K562 (cell line): Measurements from ENCODE around the gene TRIM34. TPM values are rescaled to one million over a fixed set of nuclear protein-coding genes. Genes with fewer than 3 reads are reported as not detected.
A peak's percentile ranks its signal among the peaks of the same experiment; 100 is the strongest.

Experiments used
- ATAC-seq: fragments of 200-7000 bp; cut with Tn5 transposase; 3 replicates; pipeline ENCODE4 v1.9.1; 2020; ENCODE audit warnings: moderate library complexity
- BruUV-seq: library from RNA; stranded (reverse); fragments of 400-500 nt; replicated peaks from 2 replicates; lab custom pipeline; 2021; lab: Mats Ljungman, UMichigan
- CTCF ChIA-PET: fragments of 300-600 bp; formaldehyde crosslinking; extraction: SDS; loops from one replicate; lab custom pipeline; 2021; ENCODE audit warnings: low intra/inter-chr PET ratio; lab: Yijun Ruan, JAX
- POLR2A ChIA-PET: fragments of 300-600, 350-650 bp; sonication (Branson Sonifier 250); formaldehyde crosslinking; extraction: SDS; loops from one replicate; lab custom pipeline; 2021; ENCODE audit warnings: antibody characterized with exemption, inconsistent platforms; lab: Yijun Ruan, JAX
- DNase-seq, 4 experiments: peaks; one replicate each; pipeline versions ENCODE4 v3.0.0 to v3.0.0-alpha.2; 2011 to 2018; ENCODE audit warnings: low spot score in 3 of 4, mixed read lengths in 3 of 4; ENCODE audit errors: extremely low read depth in 1 of 4
- FAIRE-seq: peaks from 2 replicates; lab custom pipeline; 2011; peaks lifted over from hg19 to GRCh38; lab: Jason Lieb, UNC
- H2AFZ ChIP-seq: 2 replicates; pipeline ENCODE4 v1.6.0; 2011; ENCODE audit warnings: low read depth, low read length, control low read depth, inconsistent platforms
- H3K27ac ChIP-seq: fragments of 200-600 bp; 3 replicates; pipeline ENCODE4 v1.8.0; 2011; ENCODE audit warnings: low read depth, mild to moderate bottlenecking, control low read depth, inconsistent platforms, low read length, moderate library complexity, mixed read lengths; ENCODE audit errors: extremely low read depth
- H3K27me3 ChIP-seq, 2 experiments: fragments of 300-600 bp in 1 of 2; 2 replicates in 1 of 2; 3 replicates in 1 of 2; pipeline versions ENCODE4 v1.6.0 to v1.8.0; 2011; ENCODE audit warnings: inconsistent platforms in 2 of 2, low read length in 2 of 2, mild to moderate bottlenecking in 1 of 2, mixed read lengths in 1 of 2, moderate library complexity in 1 of 2; ENCODE audit not compliant: control insufficient read depth in 2 of 2, insufficient read depth in 2 of 2
- H3K36me3 ChIP-seq: fragments of 300-600 bp; 3 replicates; pipeline ENCODE4 v1.8.0; 2011; ENCODE audit warnings: mild to moderate bottlenecking, low read length, inconsistent platforms; ENCODE audit not compliant: control insufficient read depth, insufficient read depth
- H3K4me1 ChIP-seq, 2 experiments: fragments of 200-600 bp in 1 of 2; replicated peaks in 1 of 2; 2 replicates in 1 of 2; 3 replicates in 1 of 2; pipeline versions ENCODE4 v1.5.1 to v1.8.0; 2011; ENCODE audit warnings: inconsistent platforms in 2 of 2, low read length in 2 of 2, mild to moderate bottlenecking in 1 of 2, mixed read lengths in 1 of 2, moderate library complexity in 1 of 2; ENCODE audit not compliant: control insufficient read depth in 2 of 2, insufficient read depth in 2 of 2
- H3K4me2 ChIP-seq: 2 replicates; pipeline ENCODE4 v1.6.1; 2011; ENCODE audit warnings: low read length, control low read depth, inconsistent platforms, mixed read lengths; ENCODE audit not compliant: insufficient read depth
- H3K4me3 ChIP-seq: fragments of 200-600 bp; sonication (generic), shearing (Covaris generic); 2 replicates; pipeline ENCODE4 v1.5.1; 2016; ENCODE audit warnings: control low read depth, inconsistent platforms
- H3K79me2 ChIP-seq: fragments of 200-600 bp; 3 replicates; pipeline ENCODE4 v1.8.0; 2011; ENCODE audit warnings: low read length, inconsistent platforms; ENCODE audit not compliant: control insufficient read depth, insufficient read depth
- H3K9ac ChIP-seq, 2 experiments: 2 replicates each; pipeline versions ENCODE4 v1.6.0 to v1.6.1; 2011; ENCODE audit warnings: low read depth in 2 of 2, low read length in 2 of 2, control low read depth in 1 of 2, inconsistent platforms in 1 of 2, mild to moderate bottlenecking in 1 of 2, mixed read lengths in 1 of 2; ENCODE audit not compliant: insufficient read depth in 1 of 2
- H3K9me1 ChIP-seq: one replicate; pipeline ENCODE4 v1.6.0; 2011; ENCODE audit warnings: inconsistent platforms, mild to moderate bottlenecking, low read length, moderate library complexity; ENCODE audit not compliant: control insufficient read depth, insufficient read depth
- H3K9me3 ChIP-seq: replicated peaks from 2 replicates; pipeline ENCODE4 v1.5.1; 2011; ENCODE audit warnings: low read depth, low read length, inconsistent platforms; ENCODE audit not compliant: control insufficient read depth, insufficient read depth
- H4K20me1 ChIP-seq: replicated peaks from 2 replicates; pipeline ENCODE4 v1.6.1; 2011; ENCODE audit warnings: low read length, inconsistent platforms, mixed read lengths; ENCODE audit not compliant: control insufficient read depth, insufficient read depth
- CUX1 ChIP-seq: fragments of 200-800 bp; sonication (Bioruptor generic); IDR thresholded peaks from 2 replicates; pipeline ENCODE4 v1.6.1; 2016; ENCODE audit warnings: missing genetic modification characterization, missing compliant biosample characterization
- GATAD2B ChIP-seq: fragments of 450-650 bp; IDR thresholded peaks from 2 replicates; pipeline ENCODE4 v1.6.1; 2017; ENCODE audit warnings: mild to moderate bottlenecking, borderline replicate concordance
- IFI16 ChIP-seq: fragments of 250-450 bp; sonication (Bioruptor Pico); IDR thresholded peaks from 2 replicates; pipeline ENCODE4 v2.1.2; 2022; ENCODE audit warnings: mild to moderate bottlenecking, inconsistent platforms
- KLF13 ChIP-seq: fragments of 450-650 bp; IDR thresholded peaks from 2 replicates; pipeline ENCODE4 v1.6.1; 2016; ENCODE audit warnings: missing genetic modification characterization, low read depth, mild to moderate bottlenecking, missing compliant biosample characterization, moderate library complexity, borderline replicate concordance
- LEF1 ChIP-seq: fragments of 450-650 bp; IDR thresholded peaks from 2 replicates; pipeline ENCODE4 v1.6.1; 2016; ENCODE audit warnings: mild to moderate bottlenecking
- RB1 ChIP-seq: fragments of 450-650 bp; IDR thresholded peaks from 2 replicates; pipeline ENCODE4 v1.6.1; 2017; ENCODE audit warnings: low read depth, mild to moderate bottlenecking
- SUPT5H ChIP-seq: fragments of 450-650 bp; IDR thresholded peaks from 2 replicates; pipeline ENCODE4 v1.6.1; 2016
- THAP12 ChIP-seq: fragments of 250-450 bp; sonication (Bioruptor Pico); IDR thresholded peaks from 2 replicates; pipeline ENCODE4 v1.9.0; 2021; ENCODE audit warnings: mild to moderate bottlenecking, inconsistent platforms
- ZFX ChIP-seq: sonication (generic); formaldehyde crosslinking; IDR thresholded peaks from 2 replicates; pipeline ENCODE4 v1.8.0; 2022; ENCODE audit warnings: mild to moderate bottlenecking, missing genetic modification reagents, moderate library complexity
- ZNF12 ChIP-seq: sonication (generic); formaldehyde crosslinking; IDR thresholded peaks from 2 replicates; pipeline ENCODE4 v1.4.0; 2020; ENCODE audit warnings: mild to moderate bottlenecking, missing genetic modification reagents
- ZNF696 ChIP-seq: fragments of 250-450 bp; sonication (Bioruptor Pico); conservative IDR thresholded peaks from 2 replicates; pipeline ENCODE4 v1.4.0; 2020; ENCODE audit warnings: mild to moderate bottlenecking, moderate library complexity
- WGBS: fragments of 100-300 bp; shearing (Covaris generic); methylation state at CpG from one replicate; pipeline ENCODE4 v1.1.6; 2016; ENCODE audit warnings: low coverage, mixed read lengths; ENCODE audit not compliant: insufficient coverage; ENCODE audit errors: missing lambda C conversion rate; 5-methylcytosine and 5-hydroxymethylcytosine counted together
- in situ Hi-C: fragments of 300-500 bp; cut with MboI; formaldehyde crosslinking; loops from 4 replicates; pipeline ENCODE4 v1.15.0; 2018; ENCODE audit warnings: inconsistent platforms, mixed read lengths
- intact Hi-C: fragments of 100-400 bp; cut with micrococcal nuclease; formaldehyde crosslinking; loops from 2 replicates; pipeline ENCODE4 v1.14.2; 2022
- polyA plus RNA-seq, 8 experiments: library from polyadenylated mRNA; depleted of rRNA in 4 of 8; stranded (reverse) in 5 of 8; unstranded in 3 of 8; fragments of >200 nt; fragmentation: Nextera tagmentation in 2 of 8; fragmentation: Illumina TruSeq in 1 of 8; extraction: Ambion mirVana in 2 of 8; extraction: Trizol in 1 of 8; gene quantifications; 2 replicates each; pipeline versions ENCODE4 v1.2.1 to v1.2.3, GENCODE V29; 2011 to 2014; ENCODE audit warnings: inconsistent platforms in 1 of 8, missing spikeins in 1 of 8
- total RNA-seq, 7 experiments: library from RNA; depleted of rRNA in 6 of 7; stranded (reverse); fragments of >200 nt in 6 of 7; fragmentation: Illumina TruSeq in 2 of 7; extraction: Trizol in 2 of 7; gene quantifications; 2 replicates each; pipeline versions ENCODE4 v1.2.1 to v1.2.3, GENCODE V29; 2011 to 2021; ENCODE audit warnings: low replicate concordance in 1 of 7

Gene TRIM34
- total and polyA plus RNA-seq, 9 of the 15 experiments (the other 6 are each of a cell fraction or from before 2014, with no cell fraction given) = 0.31 to 2.9 (median 1.3) TPM

GRCh38 chr11:5684646-5685362, 60.0 kb downstream of the TRIM34 start, which contains the start of gene TRIM5:
TSS of gene TRIM5 (minus strand) at chr11:5685074. CDS start at chr11:5680177, 4,897 bp downstream.
- H3K79me2 ChIP-seq = peaks cover 4% of the 10 kb centered on the region; the same call in 2 of the 3 replicates
- BruUV-seq = TSS peak; percentile 87
- H4K20me1 ChIP-seq = no peaks in the 10 kb centered on the region
- H3K9me3 ChIP-seq = no peaks in the 10 kb centered on the region
- no peaks in the 10 kb centered on the region for H3K9me1 ChIP-seq
- peak within 1 kb of the TSS; percentile 73 to 75; a peak in 3 of 4 replicates for H3K9ac ChIP-seq
- H3K36me3 ChIP-seq = no peaks in the 10 kb centered on the region
- peaks cover 0 to 2% of the 10 kb centered on the region in 2 experiments; a peak in 2 of 5 replicates for H3K4me1 ChIP-seq
- in situ Hi-C loops = no loop called here
- peak within 1 kb of the TSS; percentile 45 for H3K4me3 ChIP-seq
- intact Hi-C loops = loop anchor here (1.0 to 5.0 kb wide), 3 partner anchors 83 to 206 kb away; partner anchors contain the start of gene OR52N2
- ATAC-seq (peak; percentile 99), FAIRE-seq (peak; percentile 95), DNase-seq (peak; percentile 93 to 96 (median 94))
- H3K4me2 ChIP-seq = peak within 1 kb of the TSS; percentile 86
- no peaks in the 10 kb centered on the region for H3K27me3 ChIP-seq
- ChIA-PET POLR2A (interaction anchor here (0.5 to 2.1 kb wide), 17 partner anchors 12 to 394 kb away, joined by 3 to 12 read pairs (median 3); no protein-coding TSS in a partner anchor), CTCF (interaction anchor here (0.9 to 1.8 kb wide), 3 partner anchors 27 to 206 kb away, joined by 3 to 7 read pairs (median 5); no protein-coding TSS in a partner anchor)
- peak within 1 kb of the TSS; percentile 96 for H2AFZ ChIP-seq
- peak within 1 kb of the TSS; percentile 89 for H3K27ac ChIP-seq
- under 1% methylated on average over 13 of the region's 13 CpGs for WGBS
- peak; percentile 92 for TF ChIP-seq LEF1
- no peak for TF ChIP-seq ZNF696 (CRISPR knock-in tag)
- TF ChIP-seq THAP12 (CRISPR knock-in tag) = no peak
- TF ChIP-seq SUPT5H = peak; percentile 65
- no peak for TF ChIP-seq IFI16
- no peak for TF ChIP-seq CUX1
- no peak for TF ChIP-seq ZNF12 (CRISPR knock-in tag)
- 0 out of 2 replicates have a peak, but pooled peaks have one; percentile 12 for TF ChIP-seq RB1
- TF ChIP-seq GATAD2B = no peak
- peak; percentile 41; the same call in 1 of the 2 replicates for TF ChIP-seq ZFX (CRISPR knock-in tag)
- TF ChIP-seq KLF13 (tag) = no peak
